ENCODE results near the gene PER2. TPM values are rescaled to one million over a fixed set of nuclear protein-coding genes. Genes with fewer than 3 reads are reported as not detected.
A peak's percentile ranks its signal among the peaks of the same experiment; 100 is the strongest.

PER2 gene
- total and polyA plus RNA-seq, 9 of the 15 experiments (the other 6 are each of a cell fraction or from before 2014, with no cell fraction given), result 1.1 to 10.3 (median 2.9) TPM

DNA sequence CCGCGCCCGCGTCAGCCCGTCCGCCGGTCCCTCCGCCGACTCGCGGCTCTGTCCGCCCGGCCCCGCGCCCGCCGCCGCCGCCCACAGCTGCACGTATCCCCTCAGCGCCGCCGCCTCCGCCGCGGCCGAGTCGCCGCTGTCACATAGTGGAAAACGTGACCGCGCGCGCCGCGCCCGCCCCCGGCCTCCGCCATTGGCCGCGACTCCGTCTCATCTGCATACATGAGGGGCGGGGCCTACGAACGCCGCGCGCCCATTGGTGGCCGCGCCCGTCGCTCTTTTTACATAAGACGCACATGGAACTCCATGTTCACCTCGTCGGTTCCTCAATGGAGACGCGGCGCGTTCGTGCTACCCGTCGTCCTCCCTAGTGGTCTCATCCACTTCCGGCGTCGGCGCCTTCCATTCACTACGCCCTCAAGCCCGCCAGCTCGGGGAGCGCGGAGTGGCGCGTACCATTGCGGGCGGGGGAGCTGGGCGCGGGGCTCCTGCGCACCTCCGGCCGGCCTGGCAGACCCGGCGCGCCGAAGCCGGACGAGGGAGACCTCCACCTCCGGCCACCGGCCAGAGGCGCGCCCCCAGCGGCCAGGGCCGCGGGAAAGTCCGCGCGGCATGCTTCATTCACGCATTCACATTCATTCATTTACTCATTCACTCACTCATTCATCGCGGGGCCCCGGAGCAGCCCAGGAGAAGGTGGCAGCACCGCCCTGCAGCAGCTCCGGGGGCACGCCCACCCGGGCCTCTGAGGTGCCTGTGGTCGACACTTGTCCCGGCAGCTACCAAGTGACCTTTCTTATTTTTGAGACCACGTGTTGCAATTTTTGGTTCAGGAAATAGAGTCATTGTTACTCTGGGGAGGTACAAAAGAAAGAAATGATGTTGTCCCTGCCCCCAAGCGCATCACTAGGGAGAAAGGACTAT lies 502 bp upstream of the PER2 start (continued):
- no peak for TF ChIP-seq ZNF232 (CRISPR knock-in tag; IDR thresholded peaks at IDR 0.05)
- TF ChIP-seq, protein P1, sequence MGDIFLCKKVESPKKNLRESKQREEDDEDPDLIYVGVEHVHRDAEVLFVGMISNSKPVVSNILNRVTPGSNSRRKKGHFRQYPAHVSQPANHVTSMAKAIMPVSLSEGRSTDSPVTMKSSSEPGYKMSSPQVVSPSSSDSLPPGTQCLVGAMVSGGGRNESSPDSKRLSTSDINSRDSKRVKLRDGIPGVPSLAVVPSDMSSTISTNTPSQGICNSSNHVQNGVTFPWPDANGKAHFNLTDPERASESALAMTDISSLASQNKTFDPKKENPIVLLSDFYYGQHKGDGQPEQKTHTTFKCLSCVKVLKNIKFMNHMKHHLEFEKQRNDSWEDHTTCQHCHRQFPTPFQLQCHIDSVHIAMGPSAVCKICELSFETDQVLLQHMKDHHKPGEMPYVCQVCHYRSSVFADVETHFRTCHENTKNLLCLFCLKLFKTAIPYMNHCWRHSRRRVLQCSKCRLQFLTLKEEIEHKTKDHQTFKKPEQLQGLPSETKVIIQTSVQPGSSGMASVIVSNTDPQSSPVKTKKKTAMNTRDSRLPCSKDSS (IDR thresholded peaks at IDR 0.05; ENCODE audit: low read depth, partially characterized antibody), result no peak
- peak; percentile 68 for TF ChIP-seq CHD2 (IDR thresholded peaks at IDR 0.05; ENCODE audit: low read depth, low read length)
- no peak for TF ChIP-seq ZNF589 (CRISPR knock-in tag; IDR thresholded peaks at IDR 0.05; ENCODE audit: low read depth)
- TF ChIP-seq NONO (IDR thresholded peaks at IDR 0.05; ENCODE audit: low read depth in 2 of 2, low read length in 1 of 2), result peak; percentile 35 to 92; a peak in 3 of 4 replicates
- TF ChIP-seq SMARCA4 (IDR thresholded peaks at IDR 0.05), result no peak
- TF ChIP-seq ERF (CRISPR knock-in tag; IDR thresholded peaks at IDR 0.05), result no peak
- no peak for TF ChIP-seq POU5F1 (IDR thresholded peaks at IDR 0.05; ENCODE audit: borderline replicate concordance, low read depth, low read length, partially characterized antibody)
- TF ChIP-seq CREM (IDR thresholded peaks at IDR 0.05; ENCODE audit: low read depth), result peak; percentile 89
- no peak for TF ChIP-seq TRIM28 (IDR thresholded peaks at IDR 0.05)
- TF ChIP-seq SRSF1 (IDR thresholded peaks at IDR 0.05; ENCODE audit: low read depth, low read length), result no peak
- no peak for TF ChIP-seq E2F3 (CRISPR knock-in tag; IDR thresholded peaks at IDR 0.05)
- TF ChIP-seq, protein P2, sequence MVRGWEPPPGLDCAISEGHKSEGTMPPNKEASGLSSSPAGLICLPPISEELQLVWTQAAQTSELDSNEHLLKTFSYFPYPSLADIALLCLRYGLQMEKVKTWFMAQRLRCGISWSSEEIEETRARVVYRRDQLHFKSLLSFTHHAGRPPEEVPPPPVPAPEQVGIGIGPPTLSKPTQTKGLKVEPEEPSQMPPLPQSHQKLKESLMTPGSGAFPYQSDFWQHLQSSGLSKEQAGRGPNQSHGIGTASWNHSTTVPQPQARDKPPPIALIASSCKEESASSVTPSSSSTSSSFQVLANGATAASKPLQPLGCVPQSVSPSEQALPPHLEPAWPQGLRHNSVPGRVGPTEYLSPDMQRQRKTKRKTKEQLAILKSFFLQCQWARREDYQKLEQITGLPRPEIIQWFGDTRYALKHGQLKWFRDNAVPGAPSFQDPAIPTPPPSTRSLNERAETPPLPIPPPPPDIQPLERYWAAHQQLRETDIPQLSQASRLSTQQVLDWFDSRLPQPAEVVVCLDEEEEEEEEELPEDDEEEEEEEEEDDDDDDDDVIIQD (CRISPR knock-in tag; IDR thresholded peaks at IDR 0.05), result no peak
- TF ChIP-seq, protein P3, sequence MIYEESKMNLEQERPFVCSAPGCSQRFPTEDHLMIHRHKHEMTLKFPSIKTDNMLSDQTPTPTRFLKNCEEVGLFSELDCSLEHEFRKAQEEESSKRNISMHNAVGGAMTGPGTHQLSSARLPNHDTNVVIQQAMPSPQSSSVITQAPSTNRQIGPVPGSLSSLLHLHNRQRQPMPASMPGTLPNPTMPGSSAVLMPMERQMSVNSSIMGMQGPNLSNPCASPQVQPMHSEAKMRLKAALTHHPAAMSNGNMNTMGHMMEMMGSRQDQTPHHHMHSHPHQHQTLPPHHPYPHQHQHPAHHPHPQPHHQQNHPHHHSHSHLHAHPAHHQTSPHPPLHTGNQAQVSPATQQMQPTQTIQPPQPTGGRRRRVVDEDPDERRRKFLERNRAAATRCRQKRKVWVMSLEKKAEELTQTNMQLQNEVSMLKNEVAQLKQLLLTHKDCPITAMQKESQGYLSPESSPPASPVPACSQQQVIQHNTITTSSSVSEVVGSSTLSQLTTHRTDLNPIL (CRISPR knock-in tag; IDR thresholded peaks at IDR 0.05), result no peak
- TF ChIP-seq, protein P4, sequence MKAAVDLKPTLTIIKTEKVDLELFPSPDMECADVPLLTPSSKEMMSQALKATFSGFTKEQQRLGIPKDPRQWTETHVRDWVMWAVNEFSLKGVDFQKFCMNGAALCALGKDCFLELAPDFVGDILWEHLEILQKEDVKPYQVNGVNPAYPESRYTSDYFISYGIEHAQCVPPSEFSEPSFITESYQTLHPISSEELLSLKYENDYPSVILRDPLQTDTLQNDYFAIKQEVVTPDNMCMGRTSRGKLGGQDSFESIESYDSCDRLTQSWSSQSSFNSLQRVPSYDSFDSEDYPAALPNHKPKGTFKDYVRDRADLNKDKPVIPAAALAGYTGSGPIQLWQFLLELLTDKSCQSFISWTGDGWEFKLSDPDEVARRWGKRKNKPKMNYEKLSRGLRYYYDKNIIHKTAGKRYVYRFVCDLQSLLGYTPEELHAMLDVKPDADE (conservative IDR thresholded peaks at IDR 0.05; ENCODE audit: control insufficient read depth, low read depth, low read length), result no peak
- TF ChIP-seq FOXK2 (conservative IDR thresholded peaks at IDR 0.05 in 1 of 2, IDR thresholded peaks at IDR 0.05 in 1 of 2; ENCODE audit: low read depth in 2 of 2), result peak; percentile 17 to 88; a peak in 2 of 4 replicates

Measured in K562 (cell line).